ENCODE data around the gene SEMA6B. TPM values are rescaled to one million over a fixed set of nuclear protein-coding genes. Genes with fewer than 3 reads are reported as not detected.

SEMA6B gene
- total and polyA plus RNA-seq, 2 donors (not counting 1 experiment from before 2014, with no cell fraction given): 0.42 TPM; not detected in 1

GRCh38 chr19:4555657-4556561 is 3.6 kb downstream of the SEMA6B start:
- POLR2A ChIA-PET: no interaction called here
- Histone ChIP-seq H3K36me3 (replicated peaks in 1 of 2; ENCODE audit: control extremely low read depth in 1 of 2, control insufficient read depth in 1 of 2, extremely low read depth in 1 of 2, insufficient read depth in 2 of 2, low read length in 1 of 2) (no peaks in the 10 kb centered on the region), H3K27me3 (replicated peaks in 1 of 4; ENCODE audit: control extremely low read depth in 1 of 4, control insufficient read depth in 3 of 4, insufficient read depth in 4 of 4, low read length in 3 of 4) (peaks cover 0 to 11% (median 2%) of the 10 kb centered on the region in 4 experiments), H3K79me2 (ENCODE audit: control insufficient read depth, insufficient read depth, low read length) (no peaks in the 10 kb centered on the region), H3K4me2 (replicated peaks; ENCODE audit: low read depth, low read length, poor library complexity, severe bottlenecking) (no peak overlapping the region), H3K4me1 (ENCODE audit: control insufficient read depth in 2 of 2, insufficient read depth in 2 of 2, low read length in 2 of 2) (peaks cover 0 to 4% of the 10 kb centered on the region in 2 donors), H2AFZ (ENCODE audit: insufficient read depth, low read depth, low read length, poor library complexity, severe bottlenecking) (no peak overlapping the region), H3K9ac (ENCODE audit: low read length) (no peak overlapping the region), H3K4me3 (ENCODE audit: control extremely low read depth in 1 of 5, extremely low read depth in 1 of 5, insufficient read depth in 1 of 5, low read depth in 2 of 5, low read length in 4 of 5) (no peak overlapping the region), H3K9me3 (ENCODE audit: control extremely low read depth in 1 of 3, control insufficient read depth in 2 of 3, insufficient read depth in 1 of 3, low read length in 2 of 3) (peaks cover 0 to 19% (median 0%) of the 10 kb centered on the region in 3 donors), H3K27ac (ENCODE audit: low read length in 2 of 2) (no peak overlapping the region), H4K20me1 (ENCODE audit: control insufficient read depth, insufficient read depth, low read length, poor library complexity, severe bottlenecking) (no peaks in the 10 kb centered on the region)
- Mint-ChIP-seq H3K4me3 (no peak overlapping the region), H3K9me3 (ENCODE audit: insufficient read depth) (no peaks in the 10 kb centered on the region), H3K27me3 (peaks cover 13% of the 10 kb centered on the region), H3K4me1 (no peaks in the 10 kb centered on the region), H3K27ac (peak overlapping the region; percentile 20)
- peak; percentile 24 for ATAC-seq (ENCODE audit: low read depth)
- 86% methylated on average over 40 of the region's 43 CpGs for WGBS (ENCODE audit: insufficient coverage)
- intact Hi-C loops (cut with micrococcal nuclease): loop anchor here (5.0 kb wide), 1 partner anchor 81 kb away; the partner anchor contains the start of gene TNFAIP8L1
- CTCF ChIA-PET: no interaction called here
- TF ChIP-seq EZH2 (IDR thresholded peaks at IDR 0.05; ENCODE audit: borderline replicate concordance, insufficient read depth, low read depth, low read length, poor library complexity, severe bottlenecking): no peak
- no peak for DNase-seq

- Histone ChIP-seq H3K27ac (ENCODE audit: low read length in 2 of 2) (no peak overlapping the region), H3K9me3 (ENCODE audit: control extremely low read depth in 1 of 3, control insufficient read depth in 2 of 3, insufficient read depth in 1 of 3, low read length in 2 of 3) (peaks cover 0 to 19% (median 0%) of the 10 kb centered on the region in 3 donors), H4K20me1 (ENCODE audit: control insufficient read depth, insufficient read depth, low read length, poor library complexity, severe bottlenecking) (no peaks in the 10 kb centered on the region), H3K36me3 (replicated peaks in 1 of 2; ENCODE audit: control extremely low read depth in 1 of 2, control insufficient read depth in 1 of 2, extremely low read depth in 1 of 2, insufficient read depth in 2 of 2, low read length in 1 of 2) (no peaks in the 10 kb centered on the region), H3K4me3 (ENCODE audit: control extremely low read depth in 1 of 5, extremely low read depth in 1 of 5, insufficient read depth in 1 of 5, low read depth in 2 of 5, low read length in 4 of 5) (no peak overlapping the region), H2AFZ (ENCODE audit: insufficient read depth, low read depth, low read length, poor library complexity, severe bottlenecking) (no peak overlapping the region), H3K4me2 (replicated peaks; ENCODE audit: low read depth, low read length, poor library complexity, severe bottlenecking) (no peak overlapping the region), H3K9ac (ENCODE audit: low read length) (no peak overlapping the region), H3K79me2 (ENCODE audit: control insufficient read depth, insufficient read depth, low read length) (no peaks in the 10 kb centered on the region), H3K4me1 (ENCODE audit: control insufficient read depth in 2 of 2, insufficient read depth in 2 of 2, low read length in 2 of 2) (peaks cover 0 to 4% of the 10 kb centered on the region in 2 donors), H3K27me3 (replicated peaks in 1 of 4; ENCODE audit: control extremely low read depth in 1 of 4, control insufficient read depth in 3 of 4, insufficient read depth in 4 of 4, low read length in 3 of 4) (peaks cover 0 to 11% (median 2%) of the 10 kb centered on the region in 4 experiments)
- ATAC-seq (ENCODE audit: low read depth): no peak
- Mint-ChIP-seq H3K27me3 (peaks cover 13% of the 10 kb centered on the region), H3K4me3 (no peak overlapping the region), H3K27ac (no peak overlapping the region), H3K4me1 (no peaks in the 10 kb centered on the region), H3K9me3 (ENCODE audit: insufficient read depth) (no peaks in the 10 kb centered on the region)
- CTCF ChIA-PET: interaction anchor here (0.7 kb wide), 1 partner anchor 82 kb away, joined by 3 read pairs; no protein-coding TSS in a partner anchor
- no peak for DNase-seq
- intact Hi-C loops (cut with micrococcal nuclease): loop anchor here (5.0 kb wide), 1 partner anchor 83 kb away; the partner anchor contains the start of gene TNFAIP8L1
- WGBS (ENCODE audit: insufficient coverage): 95% methylated on average over 6 of the region's 7 CpGs
- TF ChIP-seq EZH2 (IDR thresholded peaks at IDR 0.05; ENCODE audit: borderline replicate concordance, insufficient read depth, low read depth, low read length, poor library complexity, severe bottlenecking): no peak
- POLR2A ChIA-PET: no interaction called here
Measured at GRCh38 chr19:4554717-4555116, 4.8 kb downstream of the SEMA6B start.

Data from B cell (primary cell).